A673 (cell line): ENCODE results near the gene GABRA5. TPM values are rescaled to one million over a fixed set of nuclear protein-coding genes. Genes with fewer than 3 reads are reported as not detected.
A peak's percentile ranks its signal among the peaks of the same experiment; 100 is the strongest.

ENCODE experiments used
- BruUV-seq: library from RNA; stranded (reverse); fragments of 400-500 nt; replicated peaks from 2 replicates; lab custom pipeline; 2021; lab: Mats Ljungman, UMichigan
- CTCF ChIA-PET: fragments of 300-600 bp; sonication (Branson Sonifier 250); formaldehyde crosslinking; loops from one replicate; lab custom pipeline; 2022; ENCODE audit warnings: antibody characterized with exemption; lab: Charles Lee
- POLR2A ChIA-PET: fragments of 300-600 bp; sonication (Branson Sonifier 250); formaldehyde crosslinking; loops from one replicate; lab custom pipeline; 2022; ENCODE audit warnings: antibody characterized with exemption; ENCODE audit not compliant: low non-redundant PET; lab: Charles Lee
- DNase-seq: peaks from one replicate; pipeline ENCODE4 v3.0.0-alpha.2; 2015; ENCODE audit warnings: low spot score
- H3K27ac ChIP-seq: fragments of 200-600 bp; sonication (generic); 2 replicates; pipeline ENCODE4 v1.5.1; 2016; ENCODE audit warnings: mixed run types, low read depth, mild to moderate bottlenecking, mixed read lengths, antibody characterized with exemption, low read length; ENCODE audit not compliant: poor library complexity, severe bottlenecking
- H3K27me3 ChIP-seq: fragments of 200-600 bp; sonication (generic); replicated peaks from 2 replicates; pipeline ENCODE4 v1.6.1; 2017; ENCODE audit warnings: mixed run types, low read depth, mild to moderate bottlenecking, mixed read lengths, antibody characterized with exemption, low read length; ENCODE audit not compliant: insufficient read depth, poor library complexity
- H3K36me3 ChIP-seq: fragments of 200-600 bp; sonication (generic); 2 replicates; pipeline ENCODE4 v1.6.1; 2016; ENCODE audit warnings: mixed run types, mild to moderate bottlenecking, mixed read lengths, antibody characterized with exemption, low read length; ENCODE audit not compliant: insufficient read depth, poor library complexity, severe bottlenecking
- H3K4me1 ChIP-seq: fragments of 200-600 bp; sonication (generic); 2 replicates; pipeline ENCODE4 v1.6.1; 2017; ENCODE audit warnings: mixed run types, mild to moderate bottlenecking, mixed read lengths, antibody characterized with exemption, low read length; ENCODE audit not compliant: insufficient read depth, poor library complexity, severe bottlenecking
- H3K4me3 ChIP-seq: fragments of 200-600 bp; sonication (generic); 2 replicates; pipeline ENCODE4 v1.5.1; 2016; ENCODE audit warnings: low read depth, mixed run types, mild to moderate bottlenecking, mixed read lengths, low read length; ENCODE audit not compliant: poor library complexity, severe bottlenecking
- H3K9me3 ChIP-seq: fragments of 200-600 bp; sonication (generic); 2 replicates; pipeline ENCODE4 v1.6.1; 2016; ENCODE audit warnings: mixed run types, low read depth, mild to moderate bottlenecking, mixed read lengths, antibody characterized with exemption, low read length; ENCODE audit not compliant: poor library complexity, severe bottlenecking
- EZH2 ChIP-seq: fragments of 200-600 bp; sonication (generic); IDR thresholded peaks from 2 replicates; pipeline ENCODE4 v1.6.1; 2017; ENCODE audit warnings: borderline replicate concordance, low read depth, mild to moderate bottlenecking, mixed read lengths, antibody characterized with exemption, low read length; ENCODE audit not compliant: poor library complexity, severe bottlenecking
- intact Hi-C: fragments of 100-400 bp; cut with micrococcal nuclease; formaldehyde crosslinking; loops from one replicate; pipeline ENCODE4 v1.10.0; 2022; ENCODE audit not compliant: unreplicated experiment
- total RNA-seq: library from RNA; stranded (reverse); gene quantifications from 2 replicates; pipeline ENCODE4 v1.2.3, GENCODE V29; 2021
- TF ChIP-seq, protein P1 (sequence below): fragments of 300-800, 200-600 bp; sonication (generic); conservative IDR thresholded peaks from 2 replicates; pipeline ENCODE4 v1.5.1; 2017; ENCODE audit warnings: low read depth, mild to moderate bottlenecking, antibody characterized with exemption, low read length, moderate library complexity, mixed read lengths

The GABRA5 gene
- total RNA-seq, 1 experiment from 2014 or later = not detected

GRCh38 chr15:26890988-26891387 is 24.1 kb downstream of the GABRA5 start:
- Histone ChIP-seq H3K4me3 (no peak overlapping the region), H3K36me3 (no peaks in the 10 kb centered on the region), H3K4me1 (no peaks in the 10 kb centered on the region), H3K27me3 (no peaks in the 10 kb centered on the region), H3K9me3 (no peaks in the 10 kb centered on the region), H3K27ac (no peak overlapping the region)
- POLR2A ChIA-PET = no interaction called here
- intact Hi-C loops = loop anchor here (5.0 kb wide), 1 partner anchor 126 kb away; no protein-coding TSS in a partner anchor
- no peak for TF ChIP-seq EZH2
- TF ChIP-seq, protein P1, sequence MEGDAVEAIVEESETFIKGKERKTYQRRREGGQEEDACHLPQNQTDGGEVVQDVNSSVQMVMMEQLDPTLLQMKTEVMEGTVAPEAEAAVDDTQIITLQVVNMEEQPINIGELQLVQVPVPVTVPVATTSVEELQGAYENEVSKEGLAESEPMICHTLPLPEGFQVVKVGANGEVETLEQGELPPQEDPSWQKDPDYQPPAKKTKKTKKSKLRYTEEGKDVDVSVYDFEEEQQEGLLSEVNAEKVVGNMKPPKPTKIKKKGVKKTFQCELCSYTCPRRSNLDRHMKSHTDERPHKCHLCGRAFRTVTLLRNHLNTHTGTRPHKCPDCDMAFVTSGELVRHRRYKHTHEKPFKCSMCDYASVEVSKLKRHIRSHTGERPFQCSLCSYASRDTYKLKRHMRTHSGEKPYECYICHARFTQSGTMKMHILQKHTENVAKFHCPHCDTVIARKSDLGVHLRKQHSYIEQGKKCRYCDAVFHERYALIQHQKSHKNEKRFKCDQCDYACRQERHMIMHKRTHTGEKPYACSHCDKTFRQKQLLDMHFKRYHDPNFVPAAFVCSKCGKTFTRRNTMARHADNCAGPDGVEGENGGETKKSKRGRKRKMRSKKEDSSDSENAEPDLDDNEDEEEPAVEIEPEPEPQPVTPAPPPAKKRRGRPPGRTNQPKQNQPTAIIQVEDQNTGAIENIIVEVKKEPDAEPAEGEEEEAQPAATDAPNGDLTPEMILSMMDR = no peak
- DNase-seq = no peak
- CTCF ChIA-PET = interaction anchor here (0.7 to 1.5 kb wide), 2 partner anchors 1209 to 1235 kb away, joined by 4 read pairs; partner anchors contain the start of gene OCA2
- BruUV-seq = no TSS peak

GRCh38 chr15:26891448-26892181 is 24.8 kb downstream of the GABRA5 start:
- BruUV-seq = no TSS peak
- peak; percentile 68 for DNase-seq
- Histone ChIP-seq H3K4me3 (peak overlapping the region; percentile 26), H3K4me1 (no peaks in the 10 kb centered on the region), H3K27me3 (no peaks in the 10 kb centered on the region), H3K9me3 (no peaks in the 10 kb centered on the region), H3K36me3 (no peaks in the 10 kb centered on the region), H3K27ac (no peak overlapping the region)
- intact Hi-C loops = loop anchor here (5.0 kb wide), 1 partner anchor 126 kb away; no protein-coding TSS in a partner anchor
- TF ChIP-seq EZH2 = no peak
- TF ChIP-seq, protein P1 = peak; percentile 79
- POLR2A ChIA-PET = no interaction called here
- CTCF ChIA-PET = interaction anchor here (0.7 to 1.5 kb wide), 2 partner anchors 1208 to 1235 kb away, joined by 4 read pairs; partner anchors contain the start of gene OCA2

- intact Hi-C loops = loop anchor here (5.0 kb wide), 1 partner anchor 125 kb away; no protein-coding TSS in a partner anchor
- Histone ChIP-seq H3K4me3 (no peak overlapping the region), H3K4me1 (no peaks in the 10 kb centered on the region), H3K27me3 (no peaks in the 10 kb centered on the region), H3K27ac (no peak overlapping the region), H3K36me3 (no peaks in the 10 kb centered on the region), H3K9me3 (no peaks in the 10 kb centered on the region)
- CTCF ChIA-PET = no interaction called here
- no TSS peak for BruUV-seq
- no peak for TF ChIP-seq EZH2
- TF ChIP-seq, protein P1 = no peak
- POLR2A ChIA-PET = no interaction called here
- no peak for DNase-seq
Observed at GRCh38 chr15:26892182-26892518, 25.3 kb downstream of the GABRA5 start.
